ENCODE data around the gene CIB4. TPM values are rescaled to one million over a fixed set of nuclear protein-coding genes. Genes with fewer than 3 reads are reported as not detected.

Gene CIB4
- total RNA-seq, 1 donor from 2014 or later = not detected

DNA sequence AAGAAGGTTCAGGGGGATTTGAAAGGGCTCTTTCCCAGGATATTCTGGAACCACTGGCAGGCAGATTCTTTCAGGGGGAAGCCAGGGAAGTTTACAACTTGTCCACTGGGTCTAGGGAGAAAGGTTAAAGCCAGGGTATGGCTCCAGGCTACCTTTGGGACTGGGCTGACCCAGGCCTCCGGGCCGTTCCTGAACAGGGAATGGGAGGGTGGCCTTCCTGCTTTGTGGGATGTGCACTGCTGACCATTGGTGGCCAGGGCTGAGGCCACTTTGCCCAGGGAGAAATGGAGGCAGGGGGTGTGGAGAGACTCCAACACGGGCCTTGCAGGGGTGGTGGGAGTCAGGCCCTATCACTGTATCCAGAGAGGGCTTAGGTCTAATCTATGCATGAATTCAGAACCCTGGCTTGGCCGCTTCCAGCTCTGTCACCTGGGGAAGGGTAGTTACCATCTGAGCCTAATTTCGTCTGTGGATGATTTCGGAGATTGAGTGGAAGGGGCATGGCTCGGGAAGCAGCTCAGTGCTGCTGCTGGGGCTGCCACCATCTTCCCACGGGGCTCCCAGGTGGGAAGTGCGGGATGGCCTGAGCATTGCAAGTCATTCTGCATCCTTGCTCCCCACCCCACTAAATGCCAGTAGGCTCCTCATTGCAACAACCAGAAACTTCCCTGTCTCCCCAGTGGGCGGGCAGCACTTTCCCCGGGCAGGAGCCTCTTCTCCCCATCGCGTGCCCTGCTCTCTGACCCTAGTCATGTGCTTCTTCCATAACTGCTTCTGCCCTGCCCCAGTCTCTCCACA, 106.1 kb downstream of the CIB4 start:
- DNase-seq (ENCODE audit: extremely low read depth, low read depth, low spot score) = no peak

DNA sequence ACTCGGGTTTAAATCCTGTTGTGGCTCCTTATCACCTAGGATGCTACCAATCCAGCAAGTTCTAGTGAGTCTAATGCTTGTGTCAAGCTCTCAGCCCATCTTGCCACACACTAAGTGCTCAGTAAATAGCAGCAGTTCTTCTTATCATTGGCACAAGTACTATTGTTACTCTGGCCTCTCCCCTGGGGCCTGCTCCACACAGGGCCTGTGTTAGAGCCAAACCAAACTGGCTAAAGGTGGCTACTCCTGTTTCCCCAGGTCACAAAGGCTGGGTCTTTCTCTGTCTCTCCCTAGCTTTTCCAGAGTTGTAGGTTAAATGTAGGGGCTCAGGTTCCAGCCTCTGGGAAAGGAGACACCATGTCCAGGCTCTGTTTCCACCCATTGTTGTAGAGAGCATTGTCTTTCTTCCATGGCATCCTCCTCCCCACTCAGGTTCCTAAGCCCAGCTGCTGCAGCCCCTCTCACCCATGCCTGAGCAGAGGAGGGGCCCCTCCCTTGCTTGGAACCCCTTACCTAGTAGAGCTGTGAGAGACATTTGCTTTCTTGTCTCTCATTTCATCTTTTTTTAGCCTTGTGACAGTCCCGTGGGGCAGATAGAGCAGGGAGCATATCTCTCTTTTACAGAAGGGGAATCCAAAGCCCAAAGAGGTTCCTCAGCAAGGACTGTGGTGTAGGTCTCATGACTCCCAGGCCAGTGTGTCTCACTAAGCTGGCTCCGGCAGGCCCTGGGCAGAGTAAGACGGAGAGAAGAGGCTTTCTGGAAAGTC, 106.9 kb downstream of the CIB4 start:
- DNase-seq (ENCODE audit: extremely low read depth, low read depth, low spot score) = no peak

DNA sequence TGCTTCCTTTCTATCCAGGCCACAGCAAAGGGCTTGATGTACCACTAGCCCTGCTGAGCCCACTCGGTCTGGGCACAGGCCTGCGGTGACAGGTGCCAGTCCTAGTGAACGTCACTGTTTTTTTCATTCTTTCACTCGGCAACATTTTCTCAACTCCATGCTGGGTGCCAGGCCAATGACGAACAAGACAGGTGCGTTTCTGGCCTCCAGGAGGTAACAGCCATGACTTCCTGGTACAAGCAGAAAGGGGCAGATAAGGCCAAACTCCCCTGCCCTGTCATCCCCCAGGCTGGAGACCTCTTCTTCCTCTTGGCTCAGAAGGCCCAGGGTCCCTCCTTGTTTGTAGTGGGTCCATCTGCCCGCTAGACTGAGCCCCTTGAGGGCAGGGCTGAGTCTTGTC, 107.5 kb downstream of the CIB4 start:
- DNase-seq (ENCODE audit: extremely low read depth, low read depth, low spot score) = no peak

DNA sequence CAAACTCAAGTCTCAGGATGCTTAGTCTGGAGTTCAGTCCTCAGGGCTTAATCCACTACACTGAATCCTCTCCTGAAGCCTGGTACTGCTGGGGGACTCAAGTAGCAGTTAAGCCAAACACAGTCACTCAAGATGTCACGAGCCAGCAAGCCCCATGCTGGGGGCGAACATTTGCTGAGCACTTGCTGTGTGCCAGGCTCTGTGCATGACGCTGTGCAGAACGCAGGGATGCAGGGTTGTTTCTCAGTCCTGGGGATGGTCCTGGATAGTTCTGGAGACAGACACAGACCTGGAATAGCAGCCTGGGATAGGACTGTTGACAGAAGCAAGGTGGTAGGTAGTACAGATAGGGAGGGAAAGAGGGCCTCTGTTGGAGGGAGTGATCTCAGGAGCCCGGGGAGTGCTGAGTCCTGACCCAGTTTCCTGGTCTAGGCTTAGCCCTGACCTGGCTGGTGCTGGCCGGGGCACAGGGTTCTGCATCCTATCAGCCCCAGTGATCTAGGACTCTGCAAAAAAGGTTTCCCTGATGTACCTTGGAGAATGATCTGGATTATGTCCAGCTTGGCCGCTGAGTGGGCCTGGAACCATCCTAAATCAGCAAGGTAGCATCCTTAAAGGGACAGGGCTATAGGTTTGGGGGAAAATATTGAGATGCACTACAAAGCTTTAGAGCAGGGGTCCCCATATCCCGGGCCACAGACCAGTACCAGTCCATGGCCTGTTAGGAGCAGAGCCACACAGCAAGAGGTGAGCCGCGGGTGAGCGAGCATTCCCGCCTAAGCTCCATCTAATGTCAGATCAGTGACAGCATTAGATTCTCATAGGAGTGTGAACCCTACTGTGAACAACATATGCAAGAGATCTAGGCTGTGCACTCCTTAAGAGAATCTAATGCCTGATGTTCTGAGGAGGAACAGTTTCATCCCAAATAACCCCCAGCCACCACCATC, 108.6 kb downstream of the CIB4 start:
- DNase-seq (ENCODE audit: extremely low read depth, low read depth, low spot score) = no peak

Other genes with a start within 250 kb of the CIB4 start
- not detected in 2 replicates for gene DRC1, start 239.4 kb downstream of the CIB4 start, total RNA-seq
- gene OTOF, start 163.2 kb downstream of the CIB4 start, total RNA-seq = 0.18 TPM in 1 of 2 replicates, not detected in the other
- gene KCNK3, start 51.4 kb upstream of the CIB4 start, total RNA-seq = 0.53 and 1.3 TPM in 2 replicates
- 37.2 and 43.4 TPM in 2 replicates for gene SLC35F6, start 122.9 kb upstream of the CIB4 start, total RNA-seq
- gene CENPA, start 144.7 kb upstream of the CIB4 start, total RNA-seq = 3.6 and 4.6 TPM in 2 replicates
- gene DPYSL5, start 206.8 kb upstream of the CIB4 start, total RNA-seq = not detected in 2 replicates